Epidermal melanocyte (primary cell): ENCODE data around the gene FKBP10.
"Not testable (repeated sequence)": the region's sequence is repeated elsewhere in the genome, so short reads cannot be mapped to it uniquely, and the experiment has no call there.

Experiments used
- DNase-seq: peaks from one replicate; pipeline ENCODE4 v3.0.0; 2011; ENCODE audit warnings: low spot score; ENCODE audit not compliant: insufficient read length

The FKBP10 gene

GRCh38 chr17:41810659-41811548 is 1.9 kb upstream of the FKBP10 start:
- DNase-seq: no peak

DNA sequence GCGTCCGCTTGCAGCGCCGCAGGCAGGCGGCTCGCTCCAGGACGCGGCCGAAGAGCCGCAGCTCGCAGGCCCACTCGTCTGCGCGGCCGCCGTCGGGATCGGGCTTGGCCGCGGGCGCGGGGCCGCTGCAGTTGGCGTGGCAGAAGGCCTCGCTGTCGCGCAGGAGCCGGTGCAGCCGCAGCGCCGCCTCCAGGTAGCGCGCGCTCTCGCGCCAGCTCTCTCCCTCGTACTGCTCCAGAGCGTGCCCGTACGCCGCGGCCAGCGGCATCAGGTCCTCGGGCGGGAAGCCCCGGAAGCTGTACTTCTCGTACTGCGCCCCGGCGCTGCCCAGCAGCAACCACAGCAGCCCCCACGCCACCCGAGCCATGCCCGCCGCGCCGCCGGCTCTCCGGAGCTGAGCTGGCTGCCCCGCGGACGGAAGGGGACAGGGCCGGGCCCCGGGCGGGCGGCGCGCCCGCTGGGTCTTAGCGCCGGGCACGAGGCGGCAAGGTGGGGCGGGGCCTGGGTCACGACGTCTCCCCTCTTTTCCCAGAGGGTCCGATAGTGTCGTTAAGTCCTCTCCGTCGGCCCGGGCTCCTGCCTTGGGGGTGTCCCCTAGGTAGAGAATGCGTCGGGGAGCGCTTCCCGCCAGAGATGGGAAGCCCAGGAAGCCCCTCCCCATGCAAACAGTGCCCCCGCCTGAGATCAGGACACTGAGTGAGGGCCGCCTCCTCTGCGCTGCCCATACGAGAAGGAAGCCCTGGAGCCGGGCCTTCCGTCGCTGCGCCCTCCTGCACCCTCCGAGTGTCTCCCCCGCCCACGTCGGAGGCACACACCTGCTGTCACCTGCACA is 1.0 kb upstream of the FKBP10 start, which contains the start of gene P3H4:
Gene P3H4 (minus strand): TSS at position 401 of the 832 bp plus-strand sequence. CDS start 34 bp downstream, at position 367.
- DNase-seq: peak; percentile 72

DNA sequence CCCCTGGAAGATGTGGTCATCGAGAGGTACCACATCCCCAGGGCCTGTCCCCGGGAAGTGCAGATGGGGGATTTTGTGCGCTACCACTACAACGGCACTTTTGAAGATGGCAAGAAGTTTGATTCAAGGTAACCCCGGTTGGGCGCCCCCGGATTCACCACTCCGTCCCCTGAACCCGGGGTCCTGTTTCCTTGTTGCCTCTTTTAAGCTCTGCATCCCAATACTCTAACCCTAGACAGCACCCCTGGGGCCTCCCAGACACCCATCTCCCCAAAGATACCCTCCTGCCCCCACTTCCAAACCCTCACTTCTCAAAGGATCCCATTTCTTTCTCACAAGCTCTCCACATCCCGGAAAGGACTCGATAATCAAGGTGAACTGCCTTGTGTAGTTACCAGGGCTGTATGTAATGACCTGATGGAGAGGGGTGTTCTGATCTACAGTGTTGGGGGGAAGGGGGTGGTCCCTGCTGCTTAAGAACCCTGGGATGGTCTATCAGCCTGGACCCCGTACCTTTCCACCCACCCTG is 412 bp downstream of the FKBP10 start:
- DNase-seq: peak; percentile 26

- DNase-seq: no peak
Observed at GRCh38 chr17:41813699-41814124, 908 bp downstream of the FKBP10 start.

DNA sequence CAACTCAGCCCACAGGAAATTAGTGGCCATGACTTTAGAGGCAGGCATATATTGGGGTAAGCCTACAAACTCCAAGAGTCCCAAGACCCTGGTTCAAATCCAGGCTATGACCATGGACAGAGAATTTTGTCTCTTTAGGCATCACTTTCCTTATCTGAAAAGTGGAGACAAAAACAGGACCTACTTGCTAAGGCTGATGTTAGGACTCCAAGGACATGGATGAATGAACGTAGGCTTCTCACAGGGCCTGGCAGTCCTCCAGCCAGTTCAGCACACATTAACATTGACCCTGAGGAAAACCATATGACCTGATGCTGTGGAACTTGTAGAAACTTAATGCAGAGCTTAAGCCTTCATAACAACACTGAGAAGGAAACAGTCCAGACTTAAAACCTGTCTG is 1.4 kb downstream of the FKBP10 start:
- DNase-seq: peak; percentile 32

DNA sequence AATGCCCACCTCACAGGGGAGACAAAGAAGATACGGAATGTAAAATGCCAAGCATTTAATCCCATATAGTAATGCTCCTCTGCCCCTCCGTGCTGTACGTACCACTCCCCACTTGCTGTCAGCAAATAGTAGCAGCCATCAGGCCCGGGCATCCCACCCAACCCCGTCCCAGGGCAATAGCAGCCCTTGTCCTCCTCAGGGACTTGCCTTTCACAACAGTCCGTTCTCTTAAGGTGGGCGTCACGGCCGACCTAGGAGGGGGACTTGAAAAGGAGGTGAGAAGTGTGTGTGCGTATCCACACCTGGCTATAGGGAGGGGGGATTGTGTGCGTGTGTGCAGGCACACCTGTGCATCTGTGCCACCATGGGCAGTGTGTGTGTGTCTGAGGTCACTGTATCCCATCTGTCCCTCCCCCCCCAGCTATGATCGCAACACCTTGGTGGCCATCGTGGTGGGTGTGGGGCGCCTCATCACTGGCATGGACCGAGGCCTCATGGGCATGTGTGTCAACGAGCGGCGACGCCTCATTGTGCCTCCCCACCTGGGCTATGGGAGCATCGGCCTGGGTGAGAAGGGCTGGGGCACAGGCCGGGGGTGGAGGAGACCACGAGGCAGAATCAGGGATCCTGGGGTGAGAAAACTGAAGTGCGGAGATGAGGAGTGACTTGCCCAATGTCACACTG is 4.0 kb downstream of the FKBP10 start:
- no peak for DNase-seq

DNA sequence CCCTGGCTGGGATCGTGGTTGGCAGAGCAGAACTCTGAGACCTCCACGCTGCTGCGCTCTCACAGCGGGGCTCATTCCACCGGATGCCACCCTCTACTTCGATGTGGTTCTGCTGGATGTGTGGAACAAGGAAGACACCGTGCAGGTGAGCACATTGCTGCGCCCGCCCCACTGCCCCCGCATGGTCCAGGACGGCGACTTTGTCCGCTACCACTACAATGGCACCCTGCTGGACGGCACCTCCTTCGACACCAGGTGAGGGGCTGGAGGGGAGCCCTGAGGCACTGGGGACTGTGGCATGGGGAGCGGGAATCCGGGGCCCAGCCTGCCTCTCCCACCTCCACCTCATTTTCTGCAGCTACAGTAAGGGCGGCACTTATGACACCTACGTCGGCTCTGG is 5.2 kb downstream of the FKBP10 start:
- DNase-seq: no peak

DNA sequence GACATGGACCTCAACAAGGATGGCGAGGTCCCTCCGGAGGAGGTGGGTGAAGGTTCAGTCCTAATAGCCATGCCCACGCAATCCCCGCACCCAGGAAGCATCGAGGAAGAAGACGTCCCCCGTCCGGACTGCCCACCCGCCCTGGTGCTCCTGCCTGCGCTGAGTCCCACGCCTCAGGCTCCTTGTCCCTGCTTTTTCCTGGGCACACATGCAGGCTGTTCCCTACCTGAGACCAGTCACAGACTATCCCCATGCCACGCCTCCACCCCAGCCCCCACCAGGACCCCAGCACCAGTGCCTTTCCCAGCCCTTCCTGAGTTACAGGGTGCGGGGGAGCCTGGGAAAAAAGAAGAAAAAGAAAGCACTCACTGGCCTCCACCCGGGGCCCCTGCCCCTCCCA is 9.0 kb downstream of the FKBP10 start:
- no peak for DNase-seq

GRCh38 chr17:41822216-41823140 is 9.7 kb downstream of the FKBP10 start:
- DNase-seq: no peak

GRCh38 chr17:41823141-41823524 is 10.3 kb downstream of the FKBP10 start:
- no peak for DNase-seq

GRCh38 chr17:41823580-41823979 is 10.8 kb downstream of the FKBP10 start:
- no peak for DNase-seq

GRCh38 chr17:41824086-41824485 is 11.3 kb downstream of the FKBP10 start:
- DNase-seq: no peak

GRCh38 chr17:41825175-41825845 is 12.5 kb downstream of the FKBP10 start:
- DNase-seq: no peak

DNA sequence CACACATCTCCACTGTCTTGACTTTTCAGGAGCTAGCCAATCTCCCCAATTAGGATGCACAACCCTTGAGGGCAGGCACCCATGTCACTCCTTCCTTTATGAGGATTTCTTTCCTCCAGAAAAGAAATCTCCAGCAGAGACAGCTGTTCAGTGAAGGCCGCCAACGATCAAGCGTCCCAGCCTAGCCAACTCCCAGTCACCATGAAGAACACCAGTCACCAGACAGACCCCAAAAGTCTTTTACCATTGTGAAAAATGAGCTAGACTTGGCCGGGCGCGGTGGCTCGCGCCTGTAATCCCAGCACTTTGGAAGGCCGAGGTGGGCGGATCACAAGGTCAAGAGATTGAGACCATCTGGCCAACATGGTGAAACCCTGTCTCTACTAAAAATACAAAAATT is 17.2 kb downstream of the FKBP10 start:
- not testable (repeated sequence) for DNase-seq

DNA sequence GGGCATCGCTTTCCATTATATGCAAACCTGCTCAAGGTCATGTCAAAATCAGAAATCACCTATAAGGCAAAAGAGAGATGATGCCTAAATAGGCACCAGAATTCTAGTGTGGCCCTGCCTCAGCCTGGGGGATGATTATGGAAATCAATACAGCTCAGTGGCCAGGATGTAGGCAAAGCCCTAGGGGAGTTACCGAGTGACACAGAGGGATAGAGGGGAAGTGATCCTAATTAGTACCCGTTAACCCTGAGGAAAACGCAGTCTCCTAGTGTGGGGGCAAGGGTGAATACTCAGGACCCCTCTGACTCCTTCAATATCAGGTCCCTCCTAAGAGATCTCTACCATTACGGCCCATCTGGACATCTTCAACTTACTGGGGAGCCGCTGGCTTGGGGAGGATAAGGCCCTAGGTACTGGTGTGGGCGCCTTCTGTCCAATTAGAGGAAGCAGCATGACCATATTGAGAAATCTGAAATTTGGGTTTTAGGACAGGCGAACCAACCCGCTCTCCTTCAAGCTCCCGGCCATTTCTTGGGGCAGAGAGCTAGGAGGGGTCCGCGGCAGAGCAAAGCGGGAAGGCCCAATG is 22.5 kb downstream of the FKBP10 start:
- peak; percentile 40 for DNase-seq

DNA sequence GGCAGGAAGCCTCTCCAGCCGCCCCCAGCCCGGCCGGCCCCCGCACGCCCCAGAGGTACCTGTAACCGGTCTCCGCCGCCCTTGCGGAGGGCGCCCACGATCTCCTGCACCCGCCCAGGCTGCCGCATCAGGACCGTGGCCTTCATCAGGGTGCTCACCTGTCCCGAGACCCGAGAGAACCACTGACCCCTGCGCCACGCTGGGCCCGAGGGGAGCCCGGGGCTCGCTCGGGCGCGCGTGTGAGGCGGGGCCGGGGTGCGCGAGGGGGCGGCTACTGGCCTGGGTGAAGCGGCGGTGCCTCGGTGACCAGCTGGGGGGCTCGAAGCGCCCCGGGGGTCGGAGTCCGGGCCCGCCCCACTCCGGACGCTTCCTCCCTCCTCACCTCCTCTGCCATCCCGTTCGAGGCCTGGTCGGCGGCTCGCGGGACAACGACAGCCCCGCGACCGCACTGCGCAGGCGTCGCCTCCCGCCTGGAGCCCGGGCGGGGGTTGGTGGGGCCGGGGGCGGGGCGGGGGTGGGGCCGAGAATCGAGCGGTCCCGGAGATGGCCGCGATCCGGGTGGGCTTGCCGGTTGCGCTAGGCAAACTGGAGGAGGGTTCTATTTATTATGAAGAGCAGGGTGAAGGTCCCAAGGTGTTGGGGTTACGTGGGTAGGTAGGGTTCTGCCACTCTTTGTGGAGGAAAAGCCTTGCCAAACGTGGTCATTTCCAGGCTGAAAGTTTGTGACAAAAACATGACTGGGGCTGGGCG is 23.2 kb downstream of the FKBP10 start, which contains the start of gene NT5C3B:
Gene NT5C3B (minus strand): TSS at position 433 of the 750 bp plus-strand sequence. CDS start 39 bp downstream, at position 394.
- peak; percentile 81 for DNase-seq

GRCh38 chr17:41836550-41837196 is 23.9 kb downstream of the FKBP10 start:
- DNase-seq: peak; percentile 3
